ENCODE results near the gene MAN2B1.
A peak's percentile ranks its signal among the peaks of the same experiment; 100 is the strongest.
"Not testable (repeated sequence)": the region's sequence is repeated elsewhere in the genome, so short reads cannot be mapped to it uniquely, and the experiment has no call there.

Gene MAN2B1

GRCh38 chr19:12656899-12657571, 9.5 kb downstream of the MAN2B1 start:
- peak in 1 of 2 donors; percentile 9 for DNase-seq

- no peak for DNase-seq
Measured at GRCh38 chr19:12655546-12655945, 11.0 kb downstream of the MAN2B1 start.

- no peak for DNase-seq
Measured at GRCh38 chr19:12652219-12652618, 14.3 kb downstream of the MAN2B1 start.

- DNase-seq, result no peak
Measured at GRCh38 chr19:12649941-12650340, 16.6 kb downstream of the MAN2B1 start.

- DNase-seq, result no peak
Measured at GRCh38 chr19:12648088-12648487, 18.5 kb downstream of the MAN2B1 start.

- peak; percentile 22 to 57 for DNase-seq
Measured at GRCh38 chr19:12647490-12648071, 19.0 kb downstream of the MAN2B1 start.

- no peak for DNase-seq
Measured at GRCh38 chr19:12647047-12647446, 19.5 kb downstream of the MAN2B1 start.

- no peak for DNase-seq
Measured at GRCh38 chr19:12646551-12646950, 20.0 kb downstream of the MAN2B1 start.

GRCh38 chr19:12643716-12644115, 22.8 kb downstream of the MAN2B1 start:
- not testable (repeated sequence) for DNase-seq

GRCh38 chr19:12642506-12642905, 24.0 kb downstream of the MAN2B1 start:
- DNase-seq, result no peak

- DNase-seq, result no peak
Measured at GRCh38 chr19:12641456-12641855, 25.1 kb downstream of the MAN2B1 start.

- DNase-seq, result peak; percentile 71 to 90
Measured at GRCh38 chr19:12639901-12640613, 26.5 kb downstream of the MAN2B1 start.

GRCh38 chr19:12638611-12639182, 27.8 kb downstream of the MAN2B1 start:
- DNase-seq, result no peak

GRCh38 chr19:12636631-12637030, 29.9 kb downstream of the MAN2B1 start:
- DNase-seq, result no peak

GRCh38 chr19:12629215-12629614, 37.3 kb downstream of the MAN2B1 start:
- DNase-seq, result no peak

- no peak for DNase-seq
Measured at GRCh38 chr19:12628040-12629022, 38.2 kb downstream of the MAN2B1 start.

GRCh38 chr19:12626958-12627357, 39.6 kb downstream of the MAN2B1 start:
- DNase-seq, result no peak

GRCh38 chr19:12623361-12624031, 43.0 kb downstream of the MAN2B1 start:
- DNase-seq, result no peak

- not testable (repeated sequence) for DNase-seq
Measured at GRCh38 chr19:12621253-12622024, 45.1 kb downstream of the MAN2B1 start.

GRCh38 chr19:12617646-12618045, 48.9 kb downstream of the MAN2B1 start:
- DNase-seq, result no peak

- DNase-seq, result peak; percentile 12 to 20
Measured at GRCh38 chr19:12611361-12611699, 55.2 kb downstream of the MAN2B1 start.
